ENCODE measurements around the gene GOLGA6L10.

Gene GOLGA6L10

GRCh38 chr15:82297546-82297945 lies 51.7 kb downstream of the GOLGA6L10 start:
- no peaks in the 10 kb centered on the region for H3K4me1 ChIP-seq
- no peak for DNase-seq (ENCODE audit: low spot score in 2 of 2)
- H3K36me3 ChIP-seq (replicated peaks) = no peaks in the 10 kb centered on the region
- in situ Hi-C loops (cut with MboI; ENCODE audit: low sequenced_read_pairs) = no loop called here
- peaks cover 3% of the 10 kb centered on the region for H3K27me3 ChIP-seq (ENCODE audit: low read depth)
- no peak overlapping the region for H3K4me3 ChIP-seq
- no peaks in the 10 kb centered on the region; the same call in 1 of the 2 replicates for H3K9me3 ChIP-seq

GRCh38 chr15:82294061-82294690 lies 55.1 kb downstream of the GOLGA6L10 start:
- no peaks in the 10 kb centered on the region for H3K4me1 ChIP-seq
- no peaks in the 10 kb centered on the region for H3K9me3 ChIP-seq
- H3K27me3 ChIP-seq (ENCODE audit: low read depth) = no peaks in the 10 kb centered on the region; the same call in 1 of the 2 replicates
- no peak for DNase-seq (ENCODE audit: low spot score in 2 of 2)
- no peak overlapping the region for H3K4me3 ChIP-seq
- H3K36me3 ChIP-seq (replicated peaks) = no peaks in the 10 kb centered on the region
- in situ Hi-C loops (cut with MboI; ENCODE audit: low sequenced_read_pairs) = no loop called here

DNA sequence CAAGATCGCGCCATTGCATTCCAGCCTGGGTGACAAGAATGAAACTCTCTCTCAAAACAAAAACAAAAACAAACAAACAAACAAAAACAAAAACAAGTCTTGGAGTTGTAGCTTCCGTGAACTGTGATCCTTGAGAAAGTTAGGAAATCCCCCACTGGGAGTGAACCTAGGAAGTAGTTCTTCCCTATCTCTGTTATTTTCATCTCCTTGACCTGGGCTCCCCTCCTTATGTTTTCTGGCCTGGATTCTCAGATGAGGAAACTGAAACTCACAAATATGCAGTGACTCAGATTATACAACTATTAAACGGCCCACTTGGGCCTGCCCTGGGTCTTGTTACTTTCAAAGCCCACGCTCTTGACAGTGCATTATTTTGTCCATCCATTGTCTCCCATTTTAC lies 57.0 kb downstream of the GOLGA6L10 start:
- DNase-seq (ENCODE audit: low spot score in 2 of 2) = no peak
- no peaks in the 10 kb centered on the region for H3K4me1 ChIP-seq
- in situ Hi-C loops (cut with MboI; ENCODE audit: low sequenced_read_pairs) = no loop called here
- no peak overlapping the region for H3K4me3 ChIP-seq
- H3K36me3 ChIP-seq (replicated peaks) = no peaks in the 10 kb centered on the region
- no peaks in the 10 kb centered on the region; the same call in 1 of the 2 replicates for H3K27me3 ChIP-seq (ENCODE audit: low read depth)
- no peaks in the 10 kb centered on the region for H3K9me3 ChIP-seq

Measured in HAP-1 (cell line).